ENCODE results near the gene BTBD6.

BTBD6 gene

GRCh38 chr14:105211086-105211757 lies 37.1 kb upstream of the BTBD6 start:
- no peak for TF ChIP-seq FOXP2 (optimal IDR thresholded peaks at IDR 0.05; ENCODE audit: borderline replicate concordance, extremely low read depth, extremely low read length, insufficient read depth)
- TF ChIP-seq POLR2AphosphoS5 (IDR thresholded peaks at IDR 0.05; ENCODE audit: low read depth, low read length) = no peak
- no peak for TF ChIP-seq SIN3A (IDR thresholded peaks at IDR 0.05; ENCODE audit: borderline replicate concordance, insufficient read depth, low read length)
- no peak for TF ChIP-seq REST (IDR thresholded peaks at IDR 0.05; ENCODE audit: insufficient read depth in 1 of 2, low read depth in 2 of 2, low read length in 2 of 2)
- TF ChIP-seq TAF1 (IDR thresholded peaks at IDR 0.05; ENCODE audit: borderline replicate concordance, insufficient read depth, low read length) = no peak

DNA sequence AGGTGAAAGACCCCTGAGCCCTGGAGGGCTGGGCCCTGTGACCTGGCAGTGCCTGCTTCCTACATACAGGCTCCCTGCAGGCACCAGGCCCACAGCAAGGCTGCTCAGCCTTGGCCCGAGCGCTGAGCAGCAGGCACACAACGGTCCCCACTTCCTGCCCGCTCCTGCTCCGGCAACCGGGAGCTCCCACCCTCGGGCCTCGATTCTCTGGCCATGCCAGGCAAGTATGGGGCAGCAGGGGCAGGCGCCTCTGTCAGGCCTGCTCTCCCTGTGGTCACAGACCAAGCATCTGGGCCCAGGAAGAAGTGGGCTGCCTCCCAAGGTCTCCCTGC lies 36.6 kb upstream of the BTBD6 start:
- TF ChIP-seq FOXP2 (optimal IDR thresholded peaks at IDR 0.05; ENCODE audit: borderline replicate concordance, extremely low read depth, extremely low read length, insufficient read depth) = no peak
- no peak for TF ChIP-seq TAF1 (IDR thresholded peaks at IDR 0.05; ENCODE audit: borderline replicate concordance, insufficient read depth, low read length)
- TF ChIP-seq POLR2AphosphoS5 (IDR thresholded peaks at IDR 0.05; ENCODE audit: low read depth, low read length) = no peak
- no peak for TF ChIP-seq REST (IDR thresholded peaks at IDR 0.05; ENCODE audit: insufficient read depth in 1 of 2, low read depth in 2 of 2, low read length in 2 of 2)
- no peak for TF ChIP-seq SIN3A (IDR thresholded peaks at IDR 0.05; ENCODE audit: borderline replicate concordance, insufficient read depth, low read length)

- TF ChIP-seq SIN3A (IDR thresholded peaks at IDR 0.05; ENCODE audit: borderline replicate concordance, insufficient read depth, low read length) (no peak), REST (IDR thresholded peaks at IDR 0.05; ENCODE audit: insufficient read depth in 1 of 2, low read depth in 2 of 2, low read length in 2 of 2) (no peak), TAF1 (IDR thresholded peaks at IDR 0.05; ENCODE audit: borderline replicate concordance, insufficient read depth, low read length) (no peak)
Measured at GRCh38 chr14:105212541-105213300, 35.6 kb upstream of the BTBD6 start.

GRCh38 chr14:105213361-105213760 lies 35.0 kb upstream of the BTBD6 start:
- TF ChIP-seq POLR2AphosphoS5 (IDR thresholded peaks at IDR 0.05; ENCODE audit: low read depth, low read length) = no peak
- no peak for TF ChIP-seq TAF1 (IDR thresholded peaks at IDR 0.05; ENCODE audit: borderline replicate concordance, insufficient read depth, low read length)
- no peak for TF ChIP-seq FOXP2 (optimal IDR thresholded peaks at IDR 0.05; ENCODE audit: borderline replicate concordance, extremely low read depth, extremely low read length, insufficient read depth)
- TF ChIP-seq REST (IDR thresholded peaks at IDR 0.05; ENCODE audit: insufficient read depth in 1 of 2, low read depth in 2 of 2, low read length in 2 of 2) = no peak
- TF ChIP-seq SIN3A (IDR thresholded peaks at IDR 0.05; ENCODE audit: borderline replicate concordance, insufficient read depth, low read length) = no peak
